HT1080 (cell line): ENCODE results near the gene FLYWCH2. TPM values are rescaled to one million over a fixed set of nuclear protein-coding genes. Genes with fewer than 3 reads are reported as not detected.

Experiments
- DNase-seq: peaks from one replicate; pipeline ENCODE4 v3.0.0-alpha.2; 2015; ENCODE audit warnings: low read depth
- total RNA-seq: library from RNA; depleted of rRNA; stranded (reverse); fragments of >200 nt; shearing (Covaris generic); gene quantifications from 2 replicates; pipeline ENCODE4 v1.2.3, GENCODE V29; 2014

Gene FLYWCH2
- total RNA-seq, 1 experiment from 2014 or later: 33.2 TPM

- DNase-seq: no peak
These were observed 999 bp upstream of the FLYWCH2 start for GRCh38 chr16:2881783-2882649.

GRCh38 chr16:2883458-2883908, 468 bp downstream of the FLYWCH2 start:
- DNase-seq: no peak

- DNase-seq: no peak
These were observed 1.0 kb downstream of the FLYWCH2 start for GRCh38 chr16:2884041-2884451.

GRCh38 chr16:2894231-2894630, 11.2 kb downstream of the FLYWCH2 start:
- no peak for DNase-seq

GRCh38 chr16:2895813-2896212, 12.8 kb downstream of the FLYWCH2 start:
- DNase-seq: peak; percentile 65

- no peak for DNase-seq
These were observed 13.5 kb downstream of the FLYWCH2 start for GRCh38 chr16:2896480-2897010.

GRCh38 chr16:2897110-2897509, 14.1 kb downstream of the FLYWCH2 start:
- DNase-seq: no peak

GRCh38 chr16:2898831-2899563, 16.0 kb downstream of the FLYWCH2 start:
- DNase-seq: no peak

GRCh38 chr16:2899564-2900072, 16.6 kb downstream of the FLYWCH2 start:
- no peak for DNase-seq

GRCh38 chr16:2900526-2901075, 17.6 kb downstream of the FLYWCH2 start:
- no peak for DNase-seq

- DNase-seq: no peak
These were observed 19.5 kb downstream of the FLYWCH2 start for GRCh38 chr16:2902337-2903130.

- DNase-seq: peak; percentile 88
These were observed 21.3 kb downstream of the FLYWCH2 start for GRCh38 chr16:2904100-2904921.

- DNase-seq: no peak
These were observed 21.9 kb downstream of the FLYWCH2 start for GRCh38 chr16:2904922-2905240.

- DNase-seq: peak; percentile 95
These were observed 22.4 kb downstream of the FLYWCH2 start for GRCh38 chr16:2905241-2905987.

GRCh38 chr16:2905988-2906387, 23.0 kb downstream of the FLYWCH2 start:
- no peak for DNase-seq

- DNase-seq: peak; percentile 51
These were observed 24.2 kb downstream of the FLYWCH2 start for GRCh38 chr16:2907084-2907753.

- no peak for DNase-seq
These were observed 27.5 kb downstream of the FLYWCH2 start for GRCh38 chr16:2910441-2910969.

GRCh38 chr16:2911638-2912329, 28.8 kb downstream of the FLYWCH2 start, which contains the start of gene FLYWCH1:
Gene FLYWCH1, plus strand, starts transcription at chr16:2911931. Its CDS starts 17,755 bp downstream, at chr16:2929686.
- DNase-seq: peak; percentile 93
